ENCODE measurements around the gene CCDC3.

- TF ChIP-seq CTCF (IDR thresholded peaks at IDR 0.05 in 4 of 5, conservative IDR thresholded peaks at IDR 0.05 in 1 of 5) (no peak), POLR2A (IDR thresholded peaks at IDR 0.05) (no peak)
Measured at GRCh38 chr10:12965571-12965970, 35.9 kb downstream of the CCDC3 start.
